GM18526 (cell line): Measurements from ENCODE around the gene APOL1.

Source experiments
- POLR2A ChIP-seq: IDR thresholded peaks from 3 replicates; pipeline ENCODE4 v1.6.1; 2011; ENCODE audit not compliant: insufficient read length; ENCODE audit errors: extremely low read depth

Gene APOL1

DNA sequence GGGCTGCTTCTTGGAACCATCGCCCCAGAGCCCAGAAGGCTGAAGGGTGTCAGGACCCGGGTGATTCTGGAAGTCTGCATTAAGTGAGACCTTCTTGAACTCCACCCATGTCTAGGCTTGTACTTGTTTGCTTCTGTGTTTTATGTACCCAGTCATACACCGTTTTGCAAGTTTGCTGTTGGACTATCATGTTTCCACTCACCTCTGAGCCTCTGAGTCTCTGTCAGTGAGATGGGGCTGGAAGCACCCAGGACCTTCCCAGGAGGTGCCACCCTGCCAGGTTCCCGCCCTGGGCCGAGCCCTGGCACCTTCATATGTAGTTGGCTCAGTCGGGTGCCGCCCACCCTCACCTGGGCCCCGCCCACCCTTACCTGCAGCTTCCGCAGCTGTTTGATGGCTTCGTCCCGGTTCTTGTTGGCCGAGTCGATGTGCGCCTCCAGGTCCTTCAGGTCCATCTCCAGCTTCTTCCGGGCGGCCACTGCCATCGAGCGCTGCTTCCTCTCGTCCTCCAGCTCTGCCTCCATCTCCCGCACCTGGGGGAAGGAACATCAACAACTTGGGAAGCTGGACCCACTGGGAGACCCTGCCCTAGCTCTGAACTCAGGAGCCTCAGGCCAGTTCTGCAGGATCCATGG, 35.1 kb downstream of the APOL1 start:
- TF ChIP-seq POLR2A: no peak

DNA sequence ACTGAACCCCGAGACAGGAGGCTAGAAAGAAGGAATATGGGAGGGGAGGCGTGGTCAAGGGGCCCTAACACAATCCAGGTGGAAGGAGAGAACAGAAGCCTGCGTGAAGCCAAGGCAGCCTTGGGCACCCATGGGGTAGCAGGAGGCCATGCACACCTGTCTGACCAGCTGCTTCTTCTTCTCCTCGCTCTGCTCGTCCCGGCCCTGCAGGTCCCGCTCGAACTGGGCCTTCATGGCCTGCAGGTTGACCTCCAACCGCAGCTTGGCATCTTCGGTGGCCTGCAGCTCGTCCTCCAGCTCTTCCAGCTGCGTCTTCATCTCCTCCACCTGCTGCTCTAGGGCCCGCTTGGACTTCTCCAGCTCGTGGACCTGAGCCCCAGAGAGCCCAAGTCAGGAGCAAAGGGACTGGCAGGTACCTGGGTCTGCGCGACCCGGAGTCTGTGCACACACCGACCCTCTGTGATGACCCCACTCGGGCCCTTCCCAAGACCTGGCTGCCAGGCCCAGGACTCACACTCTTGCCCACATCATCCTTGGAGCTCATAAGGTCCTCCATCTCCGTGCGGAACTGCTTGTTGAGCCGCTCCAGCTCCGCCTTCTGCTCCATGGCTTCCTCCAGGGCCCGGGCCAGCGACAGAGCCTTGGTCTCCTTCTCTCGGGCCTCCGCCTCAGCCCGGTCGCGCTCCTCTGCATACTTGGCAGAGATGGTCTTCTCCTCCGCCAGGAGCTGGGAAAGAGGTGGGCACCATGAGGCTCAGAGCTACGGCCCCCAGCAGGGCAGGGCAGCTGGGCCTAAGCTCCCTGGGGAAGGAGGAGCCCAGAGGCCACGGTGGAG, 35.9 kb downstream of the APOL1 start:
- no peak for TF ChIP-seq POLR2A

GRCh38 chr22:36289406-36289870, 36.5 kb downstream of the APOL1 start:
- no peak for TF ChIP-seq POLR2A

GRCh38 chr22:36291831-36292740, 39.2 kb downstream of the APOL1 start:
- no peak for TF ChIP-seq POLR2A

- no peak for TF ChIP-seq POLR2A
Observed at GRCh38 chr22:36292823-36293530, 40.0 kb downstream of the APOL1 start.

DNA sequence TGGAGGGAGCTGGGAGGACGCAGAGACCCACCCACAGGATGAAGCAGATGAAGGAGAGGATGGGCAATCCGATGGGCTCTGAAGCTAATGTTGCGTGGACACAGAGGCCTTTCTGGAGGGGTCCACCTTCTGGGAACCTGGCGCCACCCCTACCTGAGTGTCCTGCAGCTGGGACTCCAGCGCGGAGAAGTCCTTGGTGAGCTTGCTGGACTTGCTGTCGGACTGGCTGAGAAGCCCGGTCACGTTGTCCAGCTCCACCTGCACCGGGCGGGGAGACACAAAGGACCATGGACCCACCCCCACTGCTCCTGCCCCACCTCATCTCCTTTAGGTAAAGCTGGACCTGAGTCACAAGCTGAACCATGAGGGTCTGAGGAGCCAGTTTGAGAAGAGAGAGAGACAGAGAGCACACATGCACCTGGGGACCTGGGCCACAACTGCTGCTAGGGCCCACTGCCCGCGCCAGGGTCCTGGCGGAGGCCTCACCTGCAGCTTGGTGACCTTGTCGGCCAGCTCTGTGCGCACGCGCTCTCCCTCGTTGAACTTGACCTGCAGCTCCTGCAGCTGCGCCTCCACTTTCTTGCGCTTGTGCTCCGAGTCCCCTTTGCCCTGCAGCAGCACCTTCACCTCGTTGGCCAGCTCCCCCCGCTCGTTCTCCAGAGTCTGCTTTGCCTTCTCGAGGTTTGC, 40.8 kb downstream of the APOL1 start:
- no peak for TF ChIP-seq POLR2A

DNA sequence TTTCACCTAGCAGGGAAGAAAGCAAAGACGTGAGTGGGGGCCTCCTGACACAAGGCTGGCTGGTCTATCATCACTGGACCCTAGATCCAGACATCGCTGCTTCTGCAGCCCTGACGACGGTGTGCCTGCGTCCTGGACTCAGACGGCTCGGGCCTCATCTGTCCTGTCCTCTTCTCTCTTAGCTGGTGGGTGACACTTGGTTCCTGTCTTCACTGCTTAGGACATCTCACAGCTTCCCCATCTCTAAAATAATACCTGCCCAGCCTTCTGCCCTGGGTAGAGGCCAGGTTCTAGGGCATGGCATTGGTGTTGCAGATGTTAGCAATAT, 41.3 kb downstream of the APOL1 start:
- TF ChIP-seq POLR2A: no peak

GRCh38 chr22:36294801-36295200, 41.9 kb downstream of the APOL1 start:
- TF ChIP-seq POLR2A: no peak

DNA sequence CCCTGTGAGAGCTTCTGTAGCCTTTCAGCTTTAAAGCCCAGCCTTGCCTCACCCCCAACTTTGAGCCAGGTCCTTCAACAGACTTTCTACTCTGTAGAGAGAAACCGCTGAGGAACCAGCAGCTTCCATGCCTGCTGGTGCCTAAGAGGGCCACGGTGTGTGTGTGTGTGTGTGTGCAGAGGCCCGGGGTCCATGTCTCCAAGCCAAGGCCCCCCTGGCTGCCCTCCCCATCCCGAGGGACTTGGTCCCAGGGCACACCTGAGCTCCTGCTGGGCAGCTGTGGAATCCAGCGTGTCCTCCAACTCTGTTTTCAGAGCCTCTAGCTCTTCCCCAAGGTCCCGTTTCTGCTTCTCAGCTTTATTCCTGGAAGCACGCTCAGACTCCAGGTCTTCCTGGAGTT, 42.3 kb downstream of the APOL1 start:
- TF ChIP-seq POLR2A: no peak

DNA sequence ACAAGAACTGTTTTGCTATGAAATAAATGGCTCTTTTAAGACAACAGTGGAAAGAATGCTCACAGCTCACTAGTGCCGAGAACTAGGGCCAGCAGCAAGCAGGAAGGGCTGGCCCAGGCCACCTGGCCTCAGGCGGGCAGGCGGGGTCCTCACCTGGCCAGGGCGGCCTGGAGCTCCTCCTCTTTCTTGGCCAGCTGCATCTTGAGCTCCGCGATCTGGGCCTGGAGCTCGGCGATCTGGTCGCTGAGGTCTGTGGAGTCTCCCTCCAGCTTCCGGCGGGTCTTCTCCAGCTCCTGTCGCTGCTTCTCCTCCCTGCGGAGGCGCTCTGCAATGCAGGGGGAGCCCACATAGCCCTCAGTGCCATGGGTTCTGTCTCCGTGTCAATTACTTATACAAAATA, 43.8 kb downstream of the APOL1 start:
- TF ChIP-seq POLR2A: no peak

DNA sequence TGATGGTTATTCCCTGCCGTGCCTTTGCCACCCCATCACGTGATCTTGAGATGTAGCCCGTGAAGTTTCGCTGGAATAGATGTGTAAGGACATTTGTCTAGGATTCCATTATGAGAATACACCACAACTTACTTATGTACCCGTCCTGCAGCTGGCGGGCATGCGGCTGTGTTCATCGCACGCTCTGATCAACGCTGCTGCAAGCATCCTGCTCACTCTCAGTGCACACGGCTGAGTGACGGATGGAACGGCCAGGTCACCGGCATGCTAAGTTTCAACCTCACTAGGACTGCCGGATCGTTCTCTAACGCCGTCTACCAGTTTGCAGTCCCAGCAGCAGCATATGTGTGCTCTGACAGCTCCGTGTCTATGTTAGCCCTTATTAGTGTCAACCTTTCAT, 44.6 kb downstream of the APOL1 start:
- TF ChIP-seq POLR2A: no peak

GRCh38 chr22:36298118-36298517, 45.2 kb downstream of the APOL1 start:
- TF ChIP-seq POLR2A: no peak

DNA sequence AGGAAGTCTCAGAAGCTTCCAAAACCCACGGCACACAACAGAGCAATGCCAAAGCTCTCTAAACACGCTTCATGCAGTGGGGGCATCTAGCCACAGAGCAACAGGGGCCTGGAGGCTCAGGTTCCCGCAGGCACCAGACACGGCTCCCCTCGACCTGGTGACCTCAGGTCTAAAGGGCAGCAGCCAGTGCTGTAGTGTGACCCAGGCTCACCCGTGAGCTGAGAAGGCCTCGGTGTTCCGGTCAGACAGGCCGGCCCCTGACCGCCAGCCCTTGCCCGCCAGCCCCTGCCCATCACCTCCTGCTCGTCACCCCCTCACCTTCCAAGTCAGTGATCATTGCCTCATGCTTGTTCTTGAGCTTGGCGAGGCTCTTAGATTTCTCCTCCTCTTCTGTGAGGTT, 45.7 kb downstream of the APOL1 start:
- no peak for TF ChIP-seq POLR2A

DNA sequence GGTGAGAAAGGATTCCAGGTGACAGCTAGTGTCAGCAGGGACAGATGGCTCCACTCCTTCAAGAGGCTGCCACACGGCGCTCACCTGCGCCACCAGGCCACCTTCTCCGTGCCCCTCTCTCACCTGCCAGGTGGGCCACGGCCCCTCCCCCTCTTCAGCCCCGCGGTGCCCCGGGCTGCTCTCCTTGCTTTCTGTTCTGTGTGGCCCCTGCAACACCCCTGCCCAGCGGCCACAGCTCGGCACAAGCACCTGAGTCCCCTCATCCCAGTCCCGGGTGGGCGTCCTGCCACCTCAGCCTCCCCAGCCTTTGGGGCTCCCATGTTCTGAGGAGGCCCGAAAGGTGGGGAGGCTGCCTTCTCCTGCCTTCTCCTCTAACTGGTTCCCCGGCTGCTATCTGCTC, 46.4 kb downstream of the APOL1 start:
- no peak for TF ChIP-seq POLR2A
